HCT116 (cell line): ENCODE measurements around the gene GABBR1. TPM values are rescaled to one million over a fixed set of nuclear protein-coding genes. Genes with fewer than 3 reads are reported as not detected.

Experiments used
- ATAC-seq: fragments of 200-7000 bp; cut with Tn5 transposase; 2 replicates; pipeline ENCODE4 v1.9.1; 2020; ENCODE audit warnings: mild to moderate bottlenecking, moderate library complexity
- BruUV-seq: library from RNA; stranded (reverse); fragments of 400-500 nt; replicated peaks from 2 replicates; lab custom pipeline; 2021; lab: Mats Ljungman, UMichigan
- CTCF ChIA-PET: fragments of 300-600 bp; sonication (Branson Sonifier 250); formaldehyde crosslinking; loops from one replicate; lab custom pipeline; 2021; ENCODE audit warnings: antibody characterized with exemption; lab: Charles Lee
- POLR2A ChIA-PET: fragments of 300-600, 350-600 bp; sonication (Branson Sonifier 250); formaldehyde crosslinking; loops from one replicate; lab custom pipeline; 2021; ENCODE audit warnings: antibody characterized with exemption; lab: Charles Lee
- RAD21 ChIA-PET, 2 experiments: fragments of 300-600 bp; sonication (Branson Sonifier 250); formaldehyde crosslinking; loops; one replicate each; lab custom pipeline; 2023; ENCODE audit warnings: low total read pairs in 2 of 2; ENCODE audit not compliant: uncharacterized antibody in 2 of 2, unreplicated experiment in 2 of 2, low non-redundant PET in 1 of 2; lab: Charles Lee
- DNase-seq: peaks from one replicate; pipeline ENCODE4 v3.0.0-alpha.2; 2010; ENCODE audit warnings: low read depth, low spot score
- H2AFZ ChIP-seq: fragments of 200-600 bp; shearing (Covaris generic), sonication (generic); 2 replicates; pipeline ENCODE4 v1.6.1; 2017; ENCODE audit warnings: low read depth, mixed run types, mixed read lengths, antibody characterized with exemption, low read length; ENCODE audit not compliant: poor library complexity, severe bottlenecking
- H3K27ac ChIP-seq: 2 replicates; pipeline ENCODE4 v1.5.1; 2012; ENCODE audit warnings: low read depth, low read length
- H3K27me3 ChIP-seq: fragments of 200-600 bp; sonication (generic); 2 replicates; pipeline ENCODE4 v1.6.1; 2016; ENCODE audit warnings: mixed run types, low read length, mixed read lengths; ENCODE audit not compliant: insufficient read depth
- H3K36me3 ChIP-seq, 2 experiments: fragments of 200-500 bp in 1 of 2; fragments of 200-600 bp in 1 of 2; sonication (Bioruptor generic) in 1 of 2; sonication (generic) in 1 of 2; 2 replicates each; pipeline versions ENCODE4 v1.5.1 to v1.6.1; 2014 to 2016; ENCODE audit warnings: low read length in 2 of 2, inconsistent platforms in 1 of 2, mixed read lengths in 1 of 2, mixed run types in 1 of 2; ENCODE audit not compliant: insufficient read depth in 2 of 2, control insufficient read depth in 1 of 2
- H3K4me1 ChIP-seq, 2 experiments: fragments of 200-600 bp in 1 of 2; sonication (generic) in 1 of 2; 2 replicates each; pipeline versions ENCODE4 v1.5.1 to v1.6.1; 2012 to 2017; ENCODE audit warnings: low read length in 2 of 2, inconsistent platforms in 1 of 2, mild to moderate bottlenecking in 1 of 2, mixed read lengths in 1 of 2, mixed run types in 1 of 2, moderate library complexity in 1 of 2; ENCODE audit not compliant: insufficient read depth in 2 of 2, control insufficient read depth in 1 of 2
- H3K4me2 ChIP-seq: fragments of 200-600 bp; sonication (generic); 2 replicates; pipeline ENCODE4 v1.6.1; 2017; ENCODE audit warnings: mixed run types, low read length, mixed read lengths
- H3K4me3 ChIP-seq, 2 experiments: fragments of 200-600 bp in 1 of 2; sonication (generic) in 1 of 2; replicated peaks in 1 of 2; 2 replicates each; pipeline ENCODE4 v1.5.1; 2011 to 2016; ENCODE audit warnings: low read length in 2 of 2, control low read depth in 1 of 2, low read depth in 1 of 2, mild to moderate bottlenecking in 1 of 2, mixed read lengths in 1 of 2, mixed run types in 1 of 2
- H3K79me2 ChIP-seq: fragments of 200-600 bp; sonication (generic); 2 replicates; pipeline ENCODE4 v1.6.1; 2017; ENCODE audit warnings: mild to moderate bottlenecking, mixed run types, low read length, moderate library complexity, mixed read lengths; ENCODE audit not compliant: insufficient read depth
- H3K9ac ChIP-seq: fragments of 200-600 bp; sonication (generic); 2 replicates; pipeline ENCODE4 v1.6.1; 2016; ENCODE audit warnings: low read length, mixed read lengths
- H3K9me2 ChIP-seq: fragments of 200-600 bp; sonication (generic), shearing (Covaris generic); 2 replicates; pipeline ENCODE4 v1.6.1; 2017; ENCODE audit warnings: mixed run types, mild to moderate bottlenecking, moderate library complexity; ENCODE audit not compliant: insufficient read depth
- H3K9me3 ChIP-seq, 2 experiments: fragments of 200-500 bp in 1 of 2; fragments of 200-600 bp in 1 of 2; sonication (Bioruptor generic) in 1 of 2; sonication (generic) in 1 of 2; 2 replicates each; pipeline ENCODE4 v1.6.1; 2014 to 2017; ENCODE audit warnings: low read length in 2 of 2, mixed read lengths in 2 of 2, inconsistent platforms in 1 of 2, low read depth in 1 of 2, mild to moderate bottlenecking in 1 of 2, mixed run types in 1 of 2, moderate library complexity in 1 of 2; ENCODE audit not compliant: control insufficient read depth in 1 of 2, insufficient read depth in 1 of 2
- H4K20me1 ChIP-seq: fragments of 200-600 bp; sonication (generic), shearing (Covaris generic); 2 replicates; pipeline ENCODE4 v1.6.1; 2017; ENCODE audit warnings: mixed run types, mild to moderate bottlenecking, moderate library complexity; ENCODE audit not compliant: insufficient read depth
- CEBPB ChIP-seq: IDR thresholded peaks from 2 replicates; pipeline ENCODE4 v1.6.1; 2012; ENCODE audit warnings: low read depth
- CTCF ChIP-seq, 3 experiments: fragments of 200-600 bp in 1 of 3; sonication (generic) in 1 of 3; IDR thresholded peaks in 2 of 3; conservative IDR thresholded peaks in 1 of 3; 2 replicates each; pipeline ENCODE4 v1.5.1; 2012 to 2017; ENCODE audit warnings: low read depth in 2 of 3, low read length in 2 of 3, antibody characterized with exemption in 1 of 3, borderline replicate concordance in 1 of 3, control low read depth in 1 of 3, mild to moderate bottlenecking in 1 of 3, mixed read lengths in 1 of 3, mixed run types in 1 of 3, moderate library complexity in 1 of 3; ENCODE audit not compliant: insufficient read depth in 1 of 3
- RAD21 ChIP-seq: IDR thresholded peaks from 2 replicates; pipeline ENCODE4 v1.6.1; 2012; ENCODE audit warnings: low read depth, mild to moderate bottlenecking
- intact Hi-C: fragments of 100-400 bp; cut with micrococcal nuclease; formaldehyde crosslinking; loops from 2 replicates; pipeline ENCODE4 v1.10.0; 2022
- total RNA-seq: library from RNA; stranded (reverse); gene quantifications from one replicate; pipeline ENCODE4 v1.2.1, GENCODE V29; 2021; ENCODE audit not compliant: unreplicated experiment

The GABBR1 gene
- total RNA-seq, 1 experiment from 2014 or later = 43.4 TPM

GRCh38 chr6:29510202-29510601 is 122.8 kb downstream of the GABBR1 start:
- TF ChIP-seq CTCF (IDR thresholded peaks at IDR 0.05 in 2 of 3, conservative IDR thresholded peaks at IDR 0.05 in 1 of 3; ENCODE audit: borderline replicate concordance in 1 of 3, insufficient read depth in 1 of 3, low read depth in 2 of 3, low read length in 2 of 3) (peak in 2 of 3 experiments; percentile 8 to 17; a peak in 2 of 6 replicates), RAD21 (0 out of 2 replicates have a peak, but pooled peaks have one; percentile 12), CEBPB (no peak)
- intact Hi-C loops = no loop called here
- POLR2A ChIA-PET = no interaction called here
- Histone ChIP-seq H3K9me2 (no peaks in the 10 kb centered on the region), H3K4me3 (no peak overlapping the region), H3K9ac (no peak overlapping the region), H2AFZ (no peak overlapping the region), H3K27me3 (no peaks in the 10 kb centered on the region), H3K36me3 (no peaks in the 10 kb centered on the region), H3K79me2 (no peaks in the 10 kb centered on the region), H3K27ac (no peak overlapping the region), H3K4me2 (no peak overlapping the region), H3K9me3 (no peaks in the 10 kb centered on the region), H3K4me1 (no peaks in the 10 kb centered on the region; a peak in 1 of 4 replicates), H4K20me1 (no peaks in the 10 kb centered on the region)
- ATAC-seq = peak; percentile 73
- BruUV-seq = no TSS peak
- no peak for DNase-seq
- RAD21 ChIA-PET = no interaction called here
- CTCF ChIA-PET = interaction anchor here (1.0 kb wide), 1 partner anchor 134 kb away, joined by 3 read pairs; no protein-coding TSS in a partner anchor

Other genes with a start within 250 kb of the GABBR1 start
- not detected for gene OR12D2, start 237.6 kb downstream of the GABBR1 start, total RNA-seq
- not detected for gene OR12D1, start 218.3 kb downstream of the GABBR1 start, total RNA-seq
- gene OR10C1, start 193.9 kb downstream of the GABBR1 start, total RNA-seq = not detected
- not detected for gene OR11A1, start 176.1 kb downstream of the GABBR1 start, total RNA-seq
- not detected for gene OR2H1, start 176.0 kb downstream of the GABBR1 start, total RNA-seq
- gene MAS1L, start 145.2 kb downstream of the GABBR1 start, total RNA-seq = not detected
- not detected for gene UBD, start 73.5 kb downstream of the GABBR1 start, total RNA-seq
- gene OR2H2, start 48.1 kb downstream of the GABBR1 start, total RNA-seq = not detected
- not detected for gene MOG, start 23.9 kb upstream of the GABBR1 start, total RNA-seq
- gene ZFP57, start 48.0 kb upstream of the GABBR1 start, total RNA-seq = not detected
- gene HLA-F, start 90.3 kb upstream of the GABBR1 start, total RNA-seq = 24.6 TPM
- not detected for gene HLA-G, start 194.6 kb upstream of the GABBR1 start, total RNA-seq